OCI-LY3 (cell line): ENCODE results near the gene OVAAL.

ENCODE experiments used
- H2AFZ ChIP-seq: fragments of 200-600, 300-600 bp; shearing (Covaris generic); 2 replicates; pipeline ENCODE4 v1.6.0; 2014; ENCODE audit warnings: antibody characterized with exemption, low read depth, low read length
- H3K27ac ChIP-seq: fragments of 200-600, 300-600 bp; sonication (generic); 2 replicates; pipeline ENCODE4 v1.5.1; 2014; ENCODE audit warnings: mild to moderate bottlenecking, low read length, moderate library complexity, mixed read lengths
- H3K27me3 ChIP-seq: fragments of 200-600, 300-600 bp; sonication (generic); 2 replicates; pipeline ENCODE4 v1.6.1; 2014; ENCODE audit warnings: low read depth, low read length, mixed read lengths
- H3K36me3 ChIP-seq: fragments of 200-600, 300-600 bp; sonication (generic); replicated peaks from 2 replicates; pipeline ENCODE3; 2014; ENCODE audit warnings: low read depth, low read length, mixed read lengths
- H3K4me1 ChIP-seq: fragments of 300-600, 200-600 bp; sonication (generic); 2 replicates; pipeline ENCODE4 v1.6.1; 2014; ENCODE audit warnings: low read length, mixed read lengths
- H3K4me2 ChIP-seq: fragments of 200-600, 300-600 bp; sonication (generic); 2 replicates; pipeline ENCODE4 v1.6.1; 2014; ENCODE audit warnings: low read length, mixed read lengths
- H3K4me3 ChIP-seq: fragments of 300-600, 200-600 bp; sonication (generic); 2 replicates; pipeline ENCODE4 v1.5.1; 2014; ENCODE audit warnings: antibody characterized with exemption, mild to moderate bottlenecking, low read length, moderate library complexity
- H3K79me2 ChIP-seq: fragments of 300-600, 200-600 bp; shearing (Covaris generic); 2 replicates; pipeline ENCODE4 v1.6.1; 2014; ENCODE audit warnings: mild to moderate bottlenecking, low read length, mixed read lengths
- H3K9ac ChIP-seq: fragments of 300-600, 200-600 bp; shearing (Covaris generic); 2 replicates; pipeline ENCODE4 v1.6.0; 2014; ENCODE audit warnings: mild to moderate bottlenecking, low read length, moderate library complexity
- H3K9me3 ChIP-seq: fragments of 200-600, 300-600 bp; shearing (Covaris generic); 2 replicates; pipeline ENCODE4 v1.6.1; 2014; ENCODE audit warnings: low read length, mixed read lengths; ENCODE audit not compliant: insufficient read depth
- H4K20me1 ChIP-seq: fragments of 200-600, 300-600 bp; sonication (generic); 2 replicates; pipeline ENCODE4 v1.6.1; 2016; ENCODE audit warnings: low read length, mixed read lengths; ENCODE audit not compliant: insufficient read depth
- CTCF ChIP-seq: fragments of 200-600, 300-600 bp; sonication (generic); IDR thresholded peaks from 2 replicates; pipeline ENCODE4 v1.5.1; 2014; ENCODE audit warnings: antibody characterized with exemption, low read length, low read depth
- EZH2phosphoT487 ChIP-seq: fragments of 200-600 bp; shearing (Covaris generic); IDR thresholded peaks from 2 replicates; pipeline ENCODE4 v1.6.1; 2018; ENCODE audit warnings: antibody characterized with exemption, mixed run types, low read depth

OVAAL gene

GRCh38 chr1:180568184-180568583 lies 9.4 kb downstream of the OVAAL start:
- TF ChIP-seq EZH2phosphoT487, result no peak
- no peak for TF ChIP-seq CTCF
- H3K36me3 ChIP-seq, result no peaks in the 10 kb centered on the region

GRCh38 chr1:180571060-180571831 lies 12.5 kb downstream of the OVAAL start:
- H3K79me2 ChIP-seq, result no peaks in the 10 kb centered on the region
- no peak overlapping the region for H3K4me2 ChIP-seq
- no peak overlapping the region for H3K4me3 ChIP-seq
- no peak overlapping the region for H3K9ac ChIP-seq
- no peaks in the 10 kb centered on the region for H3K4me1 ChIP-seq
- H2AFZ ChIP-seq, result no peak overlapping the region
- H3K9me3 ChIP-seq, result no peaks in the 10 kb centered on the region
- TF ChIP-seq CTCF (no peak), EZH2phosphoT487 (no peak)
- H3K27me3 ChIP-seq, result peaks cover 32% of the 10 kb centered on the region; the same call in 1 of the 2 replicates
- no peak overlapping the region for H3K27ac ChIP-seq
- H4K20me1 ChIP-seq, result no peaks in the 10 kb centered on the region
- no peaks in the 10 kb centered on the region for H3K36me3 ChIP-seq

More at GRCh38 chr1:180568184-180568583, 9.4 kb downstream of the OVAAL start:
- peaks cover 46% of the 10 kb centered on the region; the same call in 1 of the 2 replicates for H3K27me3 ChIP-seq
- no peaks in the 10 kb centered on the region for H3K4me1 ChIP-seq
- no peaks in the 10 kb centered on the region for H4K20me1 ChIP-seq
- H3K27ac ChIP-seq, result no peak overlapping the region
- no peaks in the 10 kb centered on the region for H3K9me3 ChIP-seq
- H2AFZ ChIP-seq, result no peak overlapping the region
- no peaks in the 10 kb centered on the region for H3K79me2 ChIP-seq
- no peak overlapping the region for H3K4me2 ChIP-seq
- no peak overlapping the region for H3K9ac ChIP-seq
- no peak overlapping the region for H3K4me3 ChIP-seq

GRCh38 chr1:180571832-180572636 lies 13.3 kb downstream of the OVAAL start:
- no peak overlapping the region for H2AFZ ChIP-seq
- no peak overlapping the region for H3K27ac ChIP-seq
- TF ChIP-seq EZH2phosphoT487 (no peak), CTCF (no peak)
- no peaks in the 10 kb centered on the region for H4K20me1 ChIP-seq
- H3K36me3 ChIP-seq, result no peaks in the 10 kb centered on the region
- H3K9ac ChIP-seq, result no peak overlapping the region
- H3K4me3 ChIP-seq, result no peak overlapping the region
- no peaks in the 10 kb centered on the region for H3K9me3 ChIP-seq
- H3K4me2 ChIP-seq, result no peak overlapping the region
- H3K79me2 ChIP-seq, result no peaks in the 10 kb centered on the region
- H3K4me1 ChIP-seq, result no peaks in the 10 kb centered on the region
- H3K27me3 ChIP-seq, result peaks cover 32% of the 10 kb centered on the region; the same call in 1 of the 2 replicates

- Histone ChIP-seq H3K9me3 (no peaks in the 10 kb centered on the region), H3K4me2 (no peak overlapping the region), H3K79me2 (no peaks in the 10 kb centered on the region), H3K36me3 (no peaks in the 10 kb centered on the region), H3K4me1 (no peaks in the 10 kb centered on the region), H3K27me3 (peaks cover 29% of the 10 kb centered on the region; the same call in 1 of the 2 replicates), H3K27ac (no peak overlapping the region), H4K20me1 (no peaks in the 10 kb centered on the region), H3K9ac (no peak overlapping the region), H3K4me3 (no peak overlapping the region), H2AFZ (no peak overlapping the region)
- TF ChIP-seq CTCF (no peak), EZH2phosphoT487 (no peak)
Measured at GRCh38 chr1:180572760-180573159, 14.0 kb downstream of the OVAAL start.
